Stomach (tissue), 4 donors: ENCODE results near the gene TMEM115.

ENCODE experiments used
- CTCF ChIP-seq, 7 experiments: fragments of 450-650 bp in 4 of 7; fragments of 200-600 bp in 3 of 7; sonication (generic) in 3 of 7; IDR thresholded peaks; one replicate each; pipeline ENCODE4 v1.5.1; 2016 to 2019; ENCODE audit warnings: antibody characterized with exemption in 7 of 7, control low read depth in 2 of 7, mild to moderate bottlenecking in 1 of 7
- POLR2AphosphoS5 ChIP-seq, 3 donors: sonication (generic); formaldehyde crosslinking; IDR thresholded peaks; one replicate each; pipeline ENCODE4 v1.6.1; 2016; ENCODE audit warnings: antibody characterized with exemption in 3 of 3

- TF ChIP-seq CTCF (IDR thresholded peaks at IDR 0.05) (peak in 5 of 7 experiments; percentile 21 to 59 (median 47)), POLR2AphosphoS5 (IDR thresholded peaks at IDR 0.05) (peak in 2 of 3 donors; percentile 65 to 80)
These were observed 37.8 kb downstream of the TMEM115 start for GRCh38 chr3:50321336-50322114.
